Neural cell (in vitro differentiated cells): Measurements from ENCODE around the gene LRRC1. TPM values are rescaled to one million over a fixed set of nuclear protein-coding genes. Genes with fewer than 3 reads are reported as not detected.

ENCODE experiments used
- H2AFZ ChIP-seq: fragments of 200-600, 300-800 bp; sonication (generic), shearing (Covaris generic); 2 replicates; pipeline ENCODE4 v1.6.0; 2014; ENCODE audit warnings: low read depth, mild to moderate bottlenecking, antibody characterized with exemption, low read length, moderate library complexity
- H3F3A ChIP-seq: fragments of 200-600 bp; shearing (Covaris generic); 2 replicates; pipeline ENCODE4 v1.6.1; 2016; ENCODE audit warnings: mild to moderate bottlenecking, moderate library complexity, mixed read lengths, antibody characterized with exemption, low read length; ENCODE audit not compliant: insufficient read depth, poor library complexity, severe bottlenecking
- H3K27ac ChIP-seq: fragments of 200-600, 300-800 bp; sonication (generic), shearing (Covaris generic); 2 replicates; pipeline ENCODE4 v1.5.1; 2014; ENCODE audit warnings: mild to moderate bottlenecking, low read length, moderate library complexity
- H3K27me3 ChIP-seq: fragments of 300-800, 200-600 bp; sonication (generic), shearing (Covaris generic); 2 replicates; pipeline ENCODE4 v1.6.0; 2014; ENCODE audit warnings: mild to moderate bottlenecking, low read depth, low read length, moderate library complexity; ENCODE audit not compliant: insufficient read depth
- H3K36me3 ChIP-seq: fragments of 300-800, 200-600 bp; sonication (generic), shearing (Covaris generic); 2 replicates; pipeline ENCODE4 v1.5.1; 2014; ENCODE audit warnings: mild to moderate bottlenecking, antibody characterized with exemption, low read length, moderate library complexity; ENCODE audit not compliant: insufficient read depth
- H3K4me2 ChIP-seq: fragments of 300-800, 200-600 bp; sonication (generic), shearing (Covaris generic); 2 replicates; pipeline ENCODE4 v1.6.0; 2014; ENCODE audit warnings: mild to moderate bottlenecking, low read length
- H3K4me3 ChIP-seq: fragments of 300-800, 200-600 bp; sonication (generic), shearing (Covaris generic); 2 replicates; pipeline ENCODE4 v1.5.1; 2014; ENCODE audit warnings: mild to moderate bottlenecking, low read length, moderate library complexity
- H3K79me2 ChIP-seq: fragments of 200-600 bp; shearing (Covaris generic); replicated peaks from 2 replicates; pipeline ENCODE4 v1.6.0; 2014; ENCODE audit warnings: mild to moderate bottlenecking, low read length, moderate library complexity; ENCODE audit not compliant: insufficient read depth
- H3K9ac ChIP-seq: fragments of 300-800, 200-600 bp; sonication (generic), shearing (Covaris generic); 2 replicates; pipeline ENCODE4 v1.6.1; 2016; ENCODE audit warnings: mild to moderate bottlenecking, low read length, mixed read lengths
- H3K9me2 ChIP-seq: fragments of 200-600 bp; shearing (Covaris generic); 2 replicates; pipeline ENCODE4 v1.6.1; 2016; ENCODE audit warnings: mild to moderate bottlenecking, low read length, mixed read lengths; ENCODE audit not compliant: insufficient read depth
- H3K9me3 ChIP-seq: fragments of 200-600, 300-800 bp; sonication (generic), shearing (Covaris generic); 2 replicates; pipeline ENCODE4 v1.6.1; 2016; ENCODE audit warnings: mild to moderate bottlenecking, mixed run types, low read length, moderate library complexity, mixed read lengths
- H4K20me1 ChIP-seq: fragments of 200-600 bp; shearing (Covaris generic); 2 replicates; pipeline ENCODE4 v1.6.1; 2016; ENCODE audit warnings: mild to moderate bottlenecking, mixed run types; ENCODE audit not compliant: insufficient read depth
- EP300 ChIP-seq: fragments of 450-650 bp; conservative IDR thresholded peaks from 2 replicates; pipeline ENCODE4 v1.6.1; 2014; ENCODE audit warnings: antibody characterized with exemption, mild to moderate bottlenecking, moderate library complexity; ENCODE audit not compliant: poor library complexity, severe bottlenecking
- EZH2 ChIP-seq: fragments of 200-600, 300-800 bp; shearing (Covaris generic), sonication (generic); IDR thresholded peaks from 2 replicates; pipeline ENCODE4 v1.6.1; 2014; ENCODE audit warnings: antibody characterized with exemption, low read length, borderline replicate concordance, mild to moderate bottlenecking; ENCODE audit not compliant: insufficient read depth, poor library complexity, severe bottlenecking
- MXI1 ChIP-seq: fragments of 450-650 bp; conservative IDR thresholded peaks from 2 replicates; pipeline ENCODE4 v1.6.1; 2014; ENCODE audit warnings: antibody characterized with exemption, mild to moderate bottlenecking; ENCODE audit not compliant: poor library complexity, severe bottlenecking
- POLR2AphosphoS5 ChIP-seq: IDR thresholded peaks from 2 replicates; pipeline ENCODE4 v1.6.1; 2012
- RAD21 ChIP-seq: fragments of 450-650 bp; conservative IDR thresholded peaks from 2 replicates; pipeline ENCODE4 v1.6.1; 2014; ENCODE audit warnings: antibody characterized with exemption, mild to moderate bottlenecking, moderate library complexity
- SMC3 ChIP-seq: fragments of 450-650 bp; conservative IDR thresholded peaks from 2 replicates; pipeline ENCODE4 v1.6.1; 2014; ENCODE audit warnings: antibody characterized with exemption, mild to moderate bottlenecking, moderate library complexity; ENCODE audit not compliant: poor library complexity
- TAF1 ChIP-seq: IDR thresholded peaks from 2 replicates; pipeline ENCODE4 v1.6.1; 2012; ENCODE audit warnings: low read depth
- polyA plus RNA-seq: library from polyadenylated mRNA; depleted of rRNA; stranded (reverse); fragments of >200 nt; gene quantifications from 2 replicates; pipeline ENCODE4 v1.2.3, GENCODE V29; 2014
- TF ChIP-seq, protein P1 (sequence below): fragments of 450-650 bp; IDR thresholded peaks from 2 replicates; pipeline ENCODE4 v1.5.1; 2014; ENCODE audit warnings: antibody characterized with exemption, mild to moderate bottlenecking, moderate library complexity; ENCODE audit not compliant: poor library complexity, severe bottlenecking
- TF ChIP-seq, protein P2 (sequence below): IDR thresholded peaks from 2 replicates; pipeline ENCODE4 v1.6.1; 2012; ENCODE audit warnings: borderline replicate concordance

Gene LRRC1
- polyA plus RNA-seq, 1 donor from 2014 or later, result 21.2 TPM

DNA sequence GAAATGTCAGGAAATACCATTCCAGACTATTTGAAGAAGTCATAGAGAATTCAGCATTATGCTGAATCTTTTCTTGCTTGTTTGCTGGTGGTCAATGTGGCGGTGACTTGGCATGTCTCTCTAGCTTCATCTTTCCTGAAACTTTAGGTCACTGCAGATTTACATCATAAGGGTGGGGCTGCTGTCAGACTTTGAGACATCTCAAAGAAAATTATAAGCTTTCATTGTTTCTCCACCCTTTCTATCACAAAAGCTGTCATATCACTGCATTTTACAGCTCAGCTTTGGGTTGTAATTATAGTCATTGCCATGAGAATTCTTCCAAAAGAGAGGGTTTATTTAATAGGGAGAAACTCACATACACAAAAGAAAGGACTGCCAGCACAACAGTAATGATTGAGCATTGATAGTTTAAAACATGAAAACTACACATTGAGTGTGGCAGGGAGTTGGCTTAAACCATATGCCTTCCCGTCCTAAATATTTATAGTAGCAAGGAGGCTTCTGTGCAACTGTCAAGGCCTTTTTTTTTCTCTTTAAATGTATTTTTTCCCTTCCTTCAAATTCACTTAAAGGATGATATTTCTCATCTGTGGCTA lies 44.7 kb upstream of the LRRC1 start:
- TF ChIP-seq, protein P1, sequence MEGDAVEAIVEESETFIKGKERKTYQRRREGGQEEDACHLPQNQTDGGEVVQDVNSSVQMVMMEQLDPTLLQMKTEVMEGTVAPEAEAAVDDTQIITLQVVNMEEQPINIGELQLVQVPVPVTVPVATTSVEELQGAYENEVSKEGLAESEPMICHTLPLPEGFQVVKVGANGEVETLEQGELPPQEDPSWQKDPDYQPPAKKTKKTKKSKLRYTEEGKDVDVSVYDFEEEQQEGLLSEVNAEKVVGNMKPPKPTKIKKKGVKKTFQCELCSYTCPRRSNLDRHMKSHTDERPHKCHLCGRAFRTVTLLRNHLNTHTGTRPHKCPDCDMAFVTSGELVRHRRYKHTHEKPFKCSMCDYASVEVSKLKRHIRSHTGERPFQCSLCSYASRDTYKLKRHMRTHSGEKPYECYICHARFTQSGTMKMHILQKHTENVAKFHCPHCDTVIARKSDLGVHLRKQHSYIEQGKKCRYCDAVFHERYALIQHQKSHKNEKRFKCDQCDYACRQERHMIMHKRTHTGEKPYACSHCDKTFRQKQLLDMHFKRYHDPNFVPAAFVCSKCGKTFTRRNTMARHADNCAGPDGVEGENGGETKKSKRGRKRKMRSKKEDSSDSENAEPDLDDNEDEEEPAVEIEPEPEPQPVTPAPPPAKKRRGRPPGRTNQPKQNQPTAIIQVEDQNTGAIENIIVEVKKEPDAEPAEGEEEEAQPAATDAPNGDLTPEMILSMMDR, result no peak
- no peak for TF ChIP-seq MXI1
- TF ChIP-seq TAF1, result no peak
- TF ChIP-seq SMC3, result no peak
- TF ChIP-seq, protein P2, sequence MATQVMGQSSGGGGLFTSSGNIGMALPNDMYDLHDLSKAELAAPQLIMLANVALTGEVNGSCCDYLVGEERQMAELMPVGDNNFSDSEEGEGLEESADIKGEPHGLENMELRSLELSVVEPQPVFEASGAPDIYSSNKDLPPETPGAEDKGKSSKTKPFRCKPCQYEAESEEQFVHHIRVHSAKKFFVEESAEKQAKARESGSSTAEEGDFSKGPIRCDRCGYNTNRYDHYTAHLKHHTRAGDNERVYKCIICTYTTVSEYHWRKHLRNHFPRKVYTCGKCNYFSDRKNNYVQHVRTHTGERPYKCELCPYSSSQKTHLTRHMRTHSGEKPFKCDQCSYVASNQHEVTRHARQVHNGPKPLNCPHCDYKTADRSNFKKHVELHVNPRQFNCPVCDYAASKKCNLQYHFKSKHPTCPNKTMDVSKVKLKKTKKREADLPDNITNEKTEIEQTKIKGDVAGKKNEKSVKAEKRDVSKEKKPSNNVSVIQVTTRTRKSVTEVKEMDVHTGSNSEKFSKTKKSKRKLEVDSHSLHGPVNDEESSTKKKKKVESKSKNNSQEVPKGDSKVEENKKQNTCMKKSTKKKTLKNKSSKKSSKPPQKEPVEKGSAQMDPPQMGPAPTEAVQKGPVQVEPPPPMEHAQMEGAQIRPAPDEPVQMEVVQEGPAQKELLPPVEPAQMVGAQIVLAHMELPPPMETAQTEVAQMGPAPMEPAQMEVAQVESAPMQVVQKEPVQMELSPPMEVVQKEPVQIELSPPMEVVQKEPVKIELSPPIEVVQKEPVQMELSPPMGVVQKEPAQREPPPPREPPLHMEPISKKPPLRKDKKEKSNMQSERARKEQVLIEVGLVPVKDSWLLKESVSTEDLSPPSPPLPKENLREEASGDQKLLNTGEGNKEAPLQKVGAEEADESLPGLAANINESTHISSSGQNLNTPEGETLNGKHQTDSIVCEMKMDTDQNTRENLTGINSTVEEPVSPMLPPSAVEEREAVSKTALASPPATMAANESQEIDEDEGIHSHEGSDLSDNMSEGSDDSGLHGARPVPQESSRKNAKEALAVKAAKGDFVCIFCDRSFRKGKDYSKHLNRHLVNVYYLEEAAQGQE, result no peak
- TF ChIP-seq RAD21, result no peak
- no peak for TF ChIP-seq POLR2AphosphoS5
- no peak for TF ChIP-seq EP300
- TF ChIP-seq EZH2, result no peak
- no peaks in the 10 kb centered on the region for H4K20me1 ChIP-seq
- H3K9me3 ChIP-seq, result no peaks in the 10 kb centered on the region
- no peaks in the 10 kb centered on the region for H3K79me2 ChIP-seq
- H3K9me2 ChIP-seq, result no peaks in the 10 kb centered on the region
- H3K4me2 ChIP-seq, result no peak overlapping the region
- H3K27me3 ChIP-seq, result no peaks in the 10 kb centered on the region
- no peaks in the 10 kb centered on the region for H3K36me3 ChIP-seq
- no peak overlapping the region for H3K27ac ChIP-seq
- H3K4me3 ChIP-seq, result no peak overlapping the region
- H3K9ac ChIP-seq, result no peak overlapping the region
- no peaks in the 10 kb centered on the region for H3F3A ChIP-seq
- no peak overlapping the region for H2AFZ ChIP-seq

DNA sequence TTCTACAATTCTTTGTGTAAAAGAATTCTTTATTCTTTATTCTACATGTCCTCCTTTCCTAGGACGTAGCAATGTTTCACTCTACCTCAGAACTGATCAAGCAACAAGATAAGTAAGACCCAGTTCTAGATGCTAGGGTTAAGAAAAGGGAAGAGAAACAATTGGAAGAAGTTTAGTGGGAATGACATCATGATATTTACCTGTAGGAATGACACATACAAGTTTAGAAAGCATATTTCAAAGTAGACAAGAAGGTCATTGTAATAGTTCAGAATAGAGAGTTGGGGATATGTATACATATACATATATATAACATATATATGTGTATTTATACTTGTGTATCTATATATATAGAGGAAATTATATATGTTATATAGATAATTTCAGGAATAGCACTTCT lies 43.4 kb upstream of the LRRC1 start:
- Histone ChIP-seq H3F3A (no peaks in the 10 kb centered on the region), H3K4me3 (no peak overlapping the region), H2AFZ (no peak overlapping the region), H3K9me2 (no peaks in the 10 kb centered on the region), H4K20me1 (no peaks in the 10 kb centered on the region), H3K27me3 (no peaks in the 10 kb centered on the region), H3K36me3 (no peaks in the 10 kb centered on the region), H3K9ac (no peak overlapping the region), H3K4me2 (no peak overlapping the region), H3K79me2 (no peaks in the 10 kb centered on the region), H3K27ac (no peak overlapping the region), H3K9me3 (no peaks in the 10 kb centered on the region)
- TF ChIP-seq RAD21 (no peak), EP300 (no peak), EZH2 (no peak), MXI1 (no peak), SMC3 (no peak), POLR2AphosphoS5 (no peak), TAF1 (no peak)
- TF ChIP-seq, protein P1, result no peak
- TF ChIP-seq, protein P2, result no peak
